ENCODE measurements around the gene PRR3. TPM values are rescaled to one million over a fixed set of nuclear protein-coding genes. Genes with fewer than 3 reads are reported as not detected.

Gene PRR3
- total RNA-seq, 1 experiment from 2014 or later: 21.0 TPM

- Mint-ChIP-seq H3K9me3 (ENCODE audit: low read depth, unreplicated experiment) (no peaks in the 10 kb centered on the region), H3K27ac (ENCODE audit: unreplicated experiment) (no peak overlapping the region), H3K4me1 (ENCODE audit: low read depth, unreplicated experiment) (peaks cover 39% of the 10 kb centered on the region), H3K36me3 (ENCODE audit: insufficient read depth, unreplicated experiment) (peaks cover 24% of the 10 kb centered on the region), H3K4me3 (ENCODE audit: low read depth, unreplicated experiment) (no peak overlapping the region), H3K27me3 (ENCODE audit: unreplicated experiment) (peaks cover 9% of the 10 kb centered on the region)
- peak; percentile 49 for DNase-seq
- intact Hi-C loops (cut with micrococcal nuclease; ENCODE audit: unreplicated experiment): no loop called here
- CTCF ChIA-PET: no interaction called here
- BruUV-seq (replicated peaks): no TSS peak
- no peak for TF ChIP-seq CTCF (IDR thresholded peaks at IDR 0.05; ENCODE audit: unreplicated experiment)
Measured at GRCh38 chr6:30568245-30568644, 11.2 kb downstream of the PRR3 start.

GRCh38 chr6:30570263-30570662 lies 13.2 kb downstream of the PRR3 start:
- H3K9me3 Mint-ChIP-seq (ENCODE audit: low read depth, unreplicated experiment): no peaks in the 10 kb centered on the region
- no peak for DNase-seq
- TF ChIP-seq CTCF (IDR thresholded peaks at IDR 0.05; ENCODE audit: unreplicated experiment): no peak
- peaks cover 47% of the 10 kb centered on the region for H3K4me1 Mint-ChIP-seq (ENCODE audit: low read depth, unreplicated experiment)
- H3K27ac Mint-ChIP-seq (ENCODE audit: unreplicated experiment): peak overlapping the region; percentile 7
- H3K27me3 Mint-ChIP-seq (ENCODE audit: unreplicated experiment): peaks cover 9% of the 10 kb centered on the region
- H3K4me3 Mint-ChIP-seq (ENCODE audit: low read depth, unreplicated experiment): peak overlapping the region; percentile 78
- no TSS peak for BruUV-seq (replicated peaks)
- CTCF ChIA-PET: interaction anchor here (1.1 to 1.9 kb wide), 4 partner anchors 14 to 517 kb away, joined by 3 to 8 read pairs (median 4); partner anchors contain the start of genes GNL1 and PRR3
- intact Hi-C loops (cut with micrococcal nuclease; ENCODE audit: unreplicated experiment): no loop called here
- peaks cover 27% of the 10 kb centered on the region for H3K36me3 Mint-ChIP-seq (ENCODE audit: insufficient read depth, unreplicated experiment)

- no peaks in the 10 kb centered on the region for H3K9me3 Mint-ChIP-seq (ENCODE audit: low read depth, unreplicated experiment)
- peaks cover 47% of the 10 kb centered on the region for H3K4me1 Mint-ChIP-seq (ENCODE audit: low read depth, unreplicated experiment)
- peak overlapping the region; percentile 69 for H3K27ac Mint-ChIP-seq (ENCODE audit: unreplicated experiment)
- no peak for TF ChIP-seq CTCF (IDR thresholded peaks at IDR 0.05; ENCODE audit: unreplicated experiment)
- CTCF ChIA-PET: interaction anchor here (0.9 to 1.9 kb wide), 5 partner anchors 14 to 517 kb away, joined by 3 to 8 read pairs (median 3); partner anchors contain the start of genes GNL1 and PRR3
- peaks cover 9% of the 10 kb centered on the region for H3K27me3 Mint-ChIP-seq (ENCODE audit: unreplicated experiment)
- peak overlapping the region; percentile 78 for H3K4me3 Mint-ChIP-seq (ENCODE audit: low read depth, unreplicated experiment)
- TSS peak; percentile 88 for BruUV-seq (replicated peaks)
- intact Hi-C loops (cut with micrococcal nuclease; ENCODE audit: unreplicated experiment): no loop called here
- DNase-seq: no peak
- peaks cover 27% of the 10 kb centered on the region for H3K36me3 Mint-ChIP-seq (ENCODE audit: insufficient read depth, unreplicated experiment)
Measured at GRCh38 chr6:30570740-30571074, 13.6 kb downstream of the PRR3 start.

GRCh38 chr6:30571075-30571761 lies 14.1 kb downstream of the PRR3 start, which contains the start of gene ABCF1:
ABCF1 (plus strand) TSS chr6:30571442; CDS start chr6:30571488, 46 bp downstream.
- H3K27ac Mint-ChIP-seq (ENCODE audit: unreplicated experiment): peak within 1 kb of the TSS; percentile 69
- intact Hi-C loops (cut with micrococcal nuclease; ENCODE audit: unreplicated experiment): no loop called here
- H3K9me3 Mint-ChIP-seq (ENCODE audit: low read depth, unreplicated experiment): no peaks in the 10 kb centered on the region
- CTCF ChIA-PET: interaction anchor here (0.5 to 1.9 kb wide), 6 partner anchors 15 to 516 kb away, joined by 3 to 8 read pairs (median 4); partner anchors contain the start of genes GNL1 and PRR3
- peaks cover 27% of the 10 kb centered on the region for H3K36me3 Mint-ChIP-seq (ENCODE audit: insufficient read depth, unreplicated experiment)
- peaks cover 47% of the 10 kb centered on the region for H3K4me1 Mint-ChIP-seq (ENCODE audit: low read depth, unreplicated experiment)
- TF ChIP-seq CTCF (IDR thresholded peaks at IDR 0.05; ENCODE audit: unreplicated experiment): no peak
- H3K27me3 Mint-ChIP-seq (ENCODE audit: unreplicated experiment): peaks cover 9% of the 10 kb centered on the region
- DNase-seq: peak; percentile 100
- BruUV-seq (replicated peaks): no TSS peak
- H3K4me3 Mint-ChIP-seq (ENCODE audit: low read depth, unreplicated experiment): peak within 1 kb of the TSS; percentile 78

Measured in Calu3 (cell line).